Caco-2 (cell line): ENCODE measurements around the gene FAM209A. TPM values are rescaled to one million over a fixed set of nuclear protein-coding genes. Genes with fewer than 3 reads are reported as not detected.
"Not testable (repeated sequence)": the region's sequence is repeated elsewhere in the genome, so short reads cannot be mapped to it uniquely, and the experiment has no call there.

Source experiments
- BruUV-seq: library from RNA; stranded (reverse); fragments of 400-500 nt; replicated peaks from 2 replicates; lab custom pipeline; 2021; lab: Mats Ljungman, UMichigan
- CTCF ChIA-PET: fragments of 300-600 bp; sonication (Branson Sonifier 250); formaldehyde crosslinking; loops from one replicate; lab custom pipeline; 2022; ENCODE audit warnings: antibody characterized with exemption; lab: Charles Lee
- POLR2A ChIA-PET: fragments of 300-600 bp; sonication (Branson Sonifier 250); formaldehyde crosslinking; loops from one replicate; lab custom pipeline; 2022; ENCODE audit warnings: antibody characterized with exemption; lab: Charles Lee
- DNase-seq, 2 experiments: peaks; one replicate each; pipeline versions ENCODE4 v3.0.0 to v3.0.0-alpha.2; 2020 to 2022
- H3K27me3 ChIP-seq: replicated peaks from 2 replicates; pipeline ENCODE4 v1.6.0; 2011; ENCODE audit warnings: low read length; ENCODE audit not compliant: control insufficient read depth, insufficient read depth
- H3K36me3 ChIP-seq: 2 replicates; pipeline ENCODE4 v1.5.1; 2011; ENCODE audit warnings: low read length; ENCODE audit not compliant: control insufficient read depth, insufficient read depth
- H3K4me1 ChIP-seq: fragments of 250-450 bp; sonication (Bioruptor Pico); 2 replicates; pipeline ENCODE4 v1.5.1; 2020; ENCODE audit warnings: mild to moderate bottlenecking
- H3K4me3 ChIP-seq: 2 replicates; pipeline ENCODE4 v1.5.1; 2011; ENCODE audit warnings: low read depth, mild to moderate bottlenecking, control low read depth, low read length
- H3K9me3 ChIP-seq: fragments of 250-450 bp; sonication (Bioruptor Pico); 2 replicates; pipeline ENCODE4 v1.5.1; 2020; ENCODE audit warnings: mild to moderate bottlenecking, moderate library complexity
- H3K27ac Mint-ChIP-seq: one replicate; pipeline ENCODE4 v1.8.0; 2022; ENCODE audit warnings: mixed read lengths; ENCODE audit not compliant: unreplicated experiment
- H3K27me3 Mint-ChIP-seq: one replicate; pipeline ENCODE4 v1.8.0; 2022; ENCODE audit warnings: mixed read lengths; ENCODE audit not compliant: insufficient read depth, unreplicated experiment
- H3K36me3 Mint-ChIP-seq: one replicate; pipeline ENCODE4 v1.8.0; 2022; ENCODE audit warnings: mild to moderate bottlenecking, mixed read lengths; ENCODE audit not compliant: insufficient read depth, unreplicated experiment
- H3K4me1 Mint-ChIP-seq: one replicate; pipeline ENCODE4 v1.8.0; 2022; ENCODE audit warnings: low read depth, mixed read lengths; ENCODE audit not compliant: unreplicated experiment
- H3K4me3 Mint-ChIP-seq: one replicate; pipeline ENCODE4 v1.8.0; 2022; ENCODE audit warnings: mild to moderate bottlenecking, moderate library complexity, mixed read lengths; ENCODE audit not compliant: unreplicated experiment
- H3K9me3 Mint-ChIP-seq: one replicate; pipeline ENCODE4 v1.8.0; 2022; ENCODE audit warnings: mixed read lengths; ENCODE audit not compliant: unreplicated experiment
- CTCF ChIP-seq, 2 experiments: fragments of 200-600 bp in 1 of 2; IDR thresholded peaks; 1 replicate in 1 of 2; 2 replicates in 1 of 2; pipeline versions ENCODE4 v1.5.1 to v1.8.0; 2011 to 2022; ENCODE audit warnings: antibody characterized with exemption in 1 of 2, control low read depth in 1 of 2, inconsistent platforms in 1 of 2, low read depth in 1 of 2, low read length in 1 of 2, mild to moderate bottlenecking in 1 of 2, moderate library complexity in 1 of 2; ENCODE audit not compliant: insufficient read depth in 1 of 2, severe bottlenecking in 1 of 2, unreplicated experiment in 1 of 2
- intact Hi-C: fragments of 100-400 bp; cut with micrococcal nuclease; formaldehyde crosslinking; loops from one replicate; pipeline ENCODE4 v1.10.0; 2022; ENCODE audit not compliant: unreplicated experiment
- total RNA-seq: library from RNA; stranded (reverse); gene quantifications from 2 replicates; pipeline ENCODE4 v1.2.3, GENCODE V29; 2022

Gene FAM209A
- total RNA-seq, 1 experiment from 2014 or later, result 0.57 TPM

- intact Hi-C loops, result loop anchor here (10.0 kb wide), 1 partner anchor 276 kb away; no protein-coding TSS in a partner anchor
- H3K4me3 Mint-ChIP-seq, result no peak overlapping the region
- TF ChIP-seq CTCF (IDR thresholded peaks at IDR 0.05; ENCODE audit: insufficient read depth in 1 of 2, low read depth in 1 of 2, low read length in 1 of 2, severe bottlenecking in 1 of 2, unreplicated experiment in 1 of 2), result no peak
- H3K27me3 Mint-ChIP-seq, result no peaks in the 10 kb centered on the region
- H3K27ac Mint-ChIP-seq, result no peak overlapping the region
- H3K4me1 Mint-ChIP-seq, result peaks cover 8% of the 10 kb centered on the region
- no peaks in the 10 kb centered on the region for H3K36me3 ChIP-seq
- POLR2A ChIA-PET, result no interaction called here
- H3K27me3 ChIP-seq, result no peaks in the 10 kb centered on the region
- BruUV-seq, result no TSS peak
- H3K9me3 ChIP-seq, result no peaks in the 10 kb centered on the region
- no peaks in the 10 kb centered on the region for H3K36me3 Mint-ChIP-seq
- no peak for DNase-seq
- H3K9me3 Mint-ChIP-seq, result no peaks in the 10 kb centered on the region
- no peak overlapping the region for H3K4me3 ChIP-seq
- CTCF ChIA-PET, result no interaction called here
- peaks cover 9% of the 10 kb centered on the region for H3K4me1 ChIP-seq
These were observed 34.4 kb downstream of the FAM209A start for GRCh38 chr20:56558968-56559367.

GRCh38 chr20:56564526-56564925 is 40.0 kb downstream of the FAM209A start:
- BruUV-seq, H3K36me3 Mint-ChIP-seq, H3K9me3 ChIP-seq, intact Hi-C loops, H3K4me3 Mint-ChIP-seq, H3K36me3 ChIP-seq, CTCF ChIA-PET, H3K27me3 ChIP-seq, H3K27ac Mint-ChIP-seq, H3K4me3 ChIP-seq, H3K27me3 Mint-ChIP-seq, DNase-seq, H3K9me3 Mint-ChIP-seq, H3K4me1 ChIP-seq: not testable (repeated sequence)
- peaks cover 11% of the 10 kb centered on the region for H3K4me1 Mint-ChIP-seq
- POLR2A ChIA-PET, result interaction anchor here (0.9 kb wide), 1 partner anchor 15 kb away, joined by 3 read pairs; no protein-coding TSS in a partner anchor

GRCh38 chr20:56565511-56565910 is 41.0 kb downstream of the FAM209A start:
- Mint-ChIP-seq H3K36me3 (peaks cover 6% of the 10 kb centered on the region), H3K4me3 (no peak overlapping the region), H3K27ac (no peak overlapping the region), H3K4me1 (peaks cover 11% of the 10 kb centered on the region), H3K27me3 (no peaks in the 10 kb centered on the region), H3K9me3 (peaks cover 7% of the 10 kb centered on the region)
- Histone ChIP-seq H3K9me3 (no peaks in the 10 kb centered on the region), H3K4me1 (peaks cover 10% of the 10 kb centered on the region), H3K36me3 (no peaks in the 10 kb centered on the region), H3K4me3 (no peak overlapping the region), H3K27me3 (no peaks in the 10 kb centered on the region)
- ChIA-PET POLR2A (interaction anchor here (0.9 kb wide), 1 partner anchor 14 kb away, joined by 3 read pairs; no protein-coding TSS in a partner anchor), CTCF (interaction anchor here (2.2 kb wide), 1 partner anchor 13 kb away, joined by 12 read pairs; no protein-coding TSS in a partner anchor)
- BruUV-seq, result no TSS peak
- no peak for DNase-seq
- intact Hi-C loops, result no loop called here
- TF ChIP-seq CTCF (IDR thresholded peaks at IDR 0.05; ENCODE audit: insufficient read depth in 1 of 2, low read depth in 1 of 2, low read length in 1 of 2, severe bottlenecking in 1 of 2, unreplicated experiment in 1 of 2), result no peak
